Measurements from ENCODE around the gene CCDC158.

DNA sequence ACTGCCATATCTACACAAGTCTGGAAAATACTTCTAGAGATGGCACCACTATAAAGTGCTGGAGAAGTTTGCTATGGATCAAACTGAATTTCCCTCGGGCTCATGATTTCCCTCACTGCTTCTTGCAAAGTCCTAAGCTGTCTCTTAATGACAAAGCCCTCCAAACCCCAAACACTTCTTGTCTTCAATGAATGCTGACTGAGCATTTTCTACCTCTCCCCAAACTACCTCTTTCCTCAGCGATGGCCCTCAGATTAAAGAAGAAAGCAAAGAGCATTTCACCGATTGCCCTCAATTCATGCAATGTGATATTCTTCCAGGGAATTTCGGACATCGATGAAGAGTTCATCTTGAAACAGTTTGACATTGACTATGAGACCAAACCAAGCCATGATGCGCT is 149.7 kb downstream of the CCDC158 start:
- TF ChIP-seq JUN (IDR thresholded peaks at IDR 0.05; ENCODE audit: low read depth, low read length) = no peak
- no peak for TF ChIP-seq EZH2 (IDR thresholded peaks at IDR 0.05; ENCODE audit: low read depth, low read length, severe bottlenecking)
- no peak for TF ChIP-seq CEBPB (IDR thresholded peaks at IDR 0.05; ENCODE audit: low read depth, low read length)
- no peak for TF ChIP-seq CHD2 (IDR thresholded peaks at IDR 0.05; ENCODE audit: low read length)

Data from H1 (cell line).